ENCODE measurements around the gene SULT2B1.
"Not testable (repeated sequence)": the region's sequence is repeated elsewhere in the genome, so short reads cannot be mapped to it uniquely, and the experiment has no call there.

The SULT2B1 gene

DNA sequence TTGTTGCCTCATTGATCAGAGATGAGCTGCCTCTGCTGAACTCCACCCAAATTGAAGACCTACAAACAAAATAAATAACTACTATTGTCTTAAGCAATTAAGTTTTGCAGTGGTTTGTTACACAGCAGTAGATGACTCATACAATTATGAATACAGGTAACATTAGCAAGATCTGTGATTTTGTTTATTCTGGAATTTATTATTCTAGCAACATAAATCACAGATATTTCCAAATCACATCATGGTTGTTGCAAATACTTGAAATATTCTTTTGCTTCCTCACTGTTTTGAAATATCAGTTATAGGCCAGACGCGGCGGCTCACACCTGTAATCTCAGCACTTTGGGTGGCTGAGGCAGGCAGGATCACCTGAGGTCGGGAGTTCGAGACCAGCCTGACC, 27.2 kb upstream of the SULT2B1 start:
- no peak for DNase-seq

DNA sequence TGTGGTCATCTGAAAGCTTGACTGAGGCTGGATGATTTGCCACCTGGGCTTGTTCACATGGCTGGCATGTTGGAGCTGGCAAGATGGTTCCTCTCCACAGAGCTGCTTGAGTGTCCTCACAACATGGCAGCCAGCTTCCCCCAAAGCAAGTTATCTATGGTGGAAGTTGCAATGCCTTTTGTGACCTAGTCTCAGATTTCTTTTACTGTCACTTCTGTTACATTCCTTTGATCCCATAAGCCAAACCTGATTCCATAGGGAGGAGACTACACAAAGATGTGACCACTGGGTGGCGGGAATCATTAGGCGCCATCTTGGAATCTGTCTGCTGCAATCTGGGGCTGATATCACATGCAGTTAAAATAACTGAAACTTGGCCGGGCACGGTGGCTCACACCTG, 22.8 kb upstream of the SULT2B1 start:
- no peak for DNase-seq

DNA sequence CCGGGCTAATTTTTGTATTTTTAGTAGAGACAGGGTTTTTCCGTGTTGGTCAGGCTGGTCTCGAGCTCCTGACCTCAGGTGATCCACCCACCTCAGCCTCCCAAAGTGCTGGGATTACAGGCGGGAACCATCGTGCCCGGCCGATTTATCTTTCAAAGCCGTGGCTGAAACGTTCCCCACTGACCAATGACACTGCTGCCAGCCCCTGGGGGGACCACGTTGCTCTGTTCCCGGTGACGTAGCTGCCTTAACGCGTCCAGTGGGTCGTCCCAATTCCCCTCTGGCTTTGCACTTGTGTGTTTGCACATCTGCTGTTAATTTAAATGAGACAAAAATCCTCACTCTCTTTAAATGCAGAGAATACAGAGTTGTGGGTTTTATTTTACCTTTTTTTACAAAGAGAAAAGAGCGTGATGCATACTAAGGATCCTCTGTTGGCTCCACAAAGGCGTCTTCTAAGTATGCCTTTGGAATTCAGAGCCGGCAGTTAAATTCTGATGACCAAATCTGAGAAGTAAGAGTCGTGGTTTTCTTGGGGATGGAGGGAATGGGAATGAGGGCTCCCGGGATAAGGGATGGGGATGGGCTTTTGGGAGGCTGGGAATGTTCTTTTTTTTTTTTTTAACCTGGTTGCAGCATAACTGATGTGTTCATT, 21.8 kb upstream of the SULT2B1 start:
- no peak for DNase-seq

DNA sequence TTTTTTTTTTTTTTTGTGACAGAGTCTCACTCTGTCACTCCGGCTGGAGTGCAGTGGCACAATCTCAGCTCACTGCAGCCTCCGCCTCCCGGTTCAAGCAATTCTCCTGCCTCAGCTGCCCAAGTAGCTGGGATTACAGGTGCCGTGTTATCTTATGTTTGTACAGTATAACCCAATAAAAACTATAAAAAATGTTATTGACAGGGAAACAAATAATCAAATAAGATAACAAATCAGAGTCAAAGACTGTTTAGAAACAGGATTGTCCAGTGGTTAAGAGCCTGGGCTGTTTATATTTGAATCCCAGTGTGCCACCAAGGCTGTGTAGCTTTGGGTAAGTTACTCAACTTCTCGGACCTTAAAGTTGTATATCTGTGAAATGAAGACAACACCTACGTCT, 21.2 kb upstream of the SULT2B1 start:
- no peak for DNase-seq

DNA sequence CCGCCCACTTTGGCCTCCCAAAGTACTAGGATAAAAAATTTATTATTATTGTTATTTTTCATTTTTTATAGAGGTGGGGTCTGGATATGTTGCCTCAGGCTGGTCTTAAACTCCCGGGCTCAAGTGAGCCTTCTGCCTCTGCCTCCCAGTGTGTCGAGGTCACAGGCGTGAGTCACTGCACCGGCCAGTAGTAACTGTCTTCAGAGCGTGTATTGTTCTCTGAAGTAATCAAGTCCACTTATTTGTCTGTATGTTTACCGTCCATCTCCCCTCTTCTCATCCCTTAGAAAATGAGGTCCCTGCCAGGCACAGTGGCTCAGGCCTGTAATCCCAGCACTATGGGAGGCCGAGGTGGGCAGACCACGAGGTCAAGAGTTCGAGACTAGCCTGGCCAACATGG, 18.2 kb upstream of the SULT2B1 start:
- no peak for DNase-seq

DNA sequence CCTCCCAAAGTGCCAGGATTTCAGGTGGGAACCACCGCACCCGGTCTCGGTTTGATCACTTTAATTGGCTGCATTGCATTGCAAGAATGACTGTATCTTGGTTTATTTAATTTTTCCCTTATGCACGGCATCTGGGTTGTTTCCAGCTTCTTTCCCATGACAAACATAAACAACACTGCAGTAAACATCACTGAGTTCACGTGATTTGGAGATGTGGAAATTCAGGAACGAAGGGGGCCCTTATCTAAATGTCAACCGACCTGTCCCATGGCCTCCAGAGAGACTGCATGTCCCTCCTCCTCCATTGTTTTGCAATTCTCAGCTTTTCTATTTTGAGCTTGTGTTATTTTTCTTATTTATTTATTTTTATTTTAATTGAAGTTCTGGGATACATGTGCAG, 14.4 kb upstream of the SULT2B1 start:
- DNase-seq = no peak

DNA sequence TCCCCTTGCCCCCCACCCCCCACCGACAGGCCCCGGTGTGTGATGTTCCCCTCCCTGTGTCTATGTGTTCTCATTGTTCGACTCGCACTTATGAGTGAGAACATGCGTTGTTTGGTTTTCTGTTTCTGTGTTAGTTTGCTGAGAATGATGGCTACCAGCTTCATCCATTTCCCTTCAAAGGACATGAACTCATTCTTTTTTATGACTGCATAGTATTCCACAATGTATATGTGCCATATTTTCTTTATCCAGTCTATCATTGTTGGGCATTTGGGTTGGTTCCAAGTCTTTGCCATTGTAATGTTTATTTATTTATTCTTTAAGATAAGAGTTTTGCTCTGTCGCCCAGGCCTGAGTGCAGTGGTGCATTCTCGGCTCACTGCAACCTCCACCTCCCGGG, 13.9 kb upstream of the SULT2B1 start:
- not testable (repeated sequence) for DNase-seq

DNA sequence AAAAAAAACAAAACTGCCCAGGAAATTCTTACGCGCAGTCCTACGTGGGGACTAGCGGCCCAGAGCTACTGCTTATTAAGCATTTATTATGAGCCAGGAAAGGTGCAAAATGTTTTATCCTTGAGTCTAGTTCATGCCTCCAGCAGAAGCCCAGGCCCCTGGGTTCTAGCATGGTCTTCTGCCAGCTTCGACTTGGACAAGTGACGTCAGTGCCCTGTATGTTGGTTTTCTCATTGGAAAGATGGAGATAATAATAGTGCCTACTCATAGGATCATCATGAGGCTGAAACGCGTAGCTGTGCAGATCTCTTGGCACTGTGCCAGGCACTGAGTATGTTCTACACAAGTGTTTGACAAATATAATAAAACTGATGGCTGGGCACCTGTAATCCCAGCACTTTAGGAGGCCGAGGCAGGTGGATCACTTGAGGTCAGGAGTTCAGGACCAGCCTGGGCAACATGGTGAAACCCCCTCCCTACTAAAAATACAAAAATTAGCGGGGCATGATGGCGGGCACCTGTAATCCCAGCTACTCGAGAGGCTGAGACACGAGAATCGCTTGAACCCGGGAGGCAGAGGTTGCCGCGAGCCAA, 12.4 kb upstream of the SULT2B1 start:
- peak in 23 of 56 donors; percentile 0 to 86 (median 11) for DNase-seq

DNA sequence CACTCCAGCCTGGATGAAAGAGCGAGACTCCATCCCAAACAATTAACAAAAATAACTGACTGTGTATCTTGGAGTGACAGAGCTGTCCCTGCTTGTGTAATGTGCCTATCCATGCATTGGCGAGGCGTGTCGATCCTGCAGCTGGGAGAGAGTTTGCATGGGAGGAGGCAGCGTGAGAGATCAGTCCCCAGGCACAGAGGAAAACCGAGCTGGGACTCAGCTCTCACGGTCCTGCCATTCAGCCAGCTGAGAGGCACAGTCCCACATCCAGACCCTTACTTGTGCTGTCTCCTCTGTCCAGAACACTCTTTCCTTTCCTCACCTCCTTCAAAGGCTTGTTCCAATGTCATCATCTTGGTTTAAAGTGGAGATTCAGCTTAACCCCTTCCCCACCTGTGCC, 11.9 kb upstream of the SULT2B1 start:
- DNase-seq = peak in 5 of 56 donors; percentile 1 to 7 (median 5)

DNA sequence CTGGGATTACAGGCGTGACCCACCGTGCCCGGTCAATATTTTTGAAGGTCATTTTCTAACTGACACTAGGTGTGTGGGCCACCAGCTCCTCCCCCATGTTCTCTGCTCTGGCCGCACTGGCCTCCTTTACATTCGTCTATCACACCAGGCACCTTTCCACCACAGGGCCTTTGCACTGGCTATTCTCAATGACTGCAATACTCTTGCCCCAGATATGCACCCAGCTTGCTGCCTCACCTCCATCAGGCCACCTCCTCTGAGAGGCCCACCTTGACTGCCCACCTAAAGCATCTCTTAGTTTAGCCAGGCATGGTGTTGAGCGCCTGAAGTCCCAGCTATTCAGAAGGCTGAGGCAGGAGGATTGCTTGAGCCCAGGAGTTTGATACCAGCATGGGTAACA, 10.2 kb upstream of the SULT2B1 start:
- DNase-seq = no peak

DNA sequence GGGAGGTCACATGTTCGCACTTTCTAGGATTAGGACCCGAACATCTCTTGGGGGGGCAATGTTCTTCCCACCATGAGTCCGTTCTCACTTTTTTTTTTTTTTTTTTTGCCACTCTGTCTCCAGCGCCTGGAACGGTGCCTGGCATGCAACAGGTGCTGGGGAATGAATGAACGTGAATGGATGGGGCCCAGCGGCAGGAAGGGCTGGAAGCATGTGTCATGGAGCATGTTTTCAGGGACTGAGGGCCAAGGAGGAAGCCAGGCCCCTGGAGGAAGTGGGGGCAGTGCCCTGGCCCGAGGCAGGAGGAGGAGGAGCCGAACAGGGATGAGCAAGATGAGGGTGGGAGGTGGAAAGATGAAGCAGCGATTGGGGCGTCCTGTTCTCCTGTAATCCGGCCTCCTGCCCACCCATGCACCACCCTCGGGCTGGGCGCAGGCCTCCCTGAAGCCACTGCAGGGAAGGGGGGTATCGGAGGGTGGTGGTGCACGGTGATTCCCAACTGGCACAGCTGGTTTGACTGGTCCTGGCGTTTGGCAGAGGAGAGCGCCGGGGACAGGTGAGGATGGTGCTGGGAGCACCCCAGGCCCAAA, 8.8 kb upstream of the SULT2B1 start:
- no peak for DNase-seq

DNA sequence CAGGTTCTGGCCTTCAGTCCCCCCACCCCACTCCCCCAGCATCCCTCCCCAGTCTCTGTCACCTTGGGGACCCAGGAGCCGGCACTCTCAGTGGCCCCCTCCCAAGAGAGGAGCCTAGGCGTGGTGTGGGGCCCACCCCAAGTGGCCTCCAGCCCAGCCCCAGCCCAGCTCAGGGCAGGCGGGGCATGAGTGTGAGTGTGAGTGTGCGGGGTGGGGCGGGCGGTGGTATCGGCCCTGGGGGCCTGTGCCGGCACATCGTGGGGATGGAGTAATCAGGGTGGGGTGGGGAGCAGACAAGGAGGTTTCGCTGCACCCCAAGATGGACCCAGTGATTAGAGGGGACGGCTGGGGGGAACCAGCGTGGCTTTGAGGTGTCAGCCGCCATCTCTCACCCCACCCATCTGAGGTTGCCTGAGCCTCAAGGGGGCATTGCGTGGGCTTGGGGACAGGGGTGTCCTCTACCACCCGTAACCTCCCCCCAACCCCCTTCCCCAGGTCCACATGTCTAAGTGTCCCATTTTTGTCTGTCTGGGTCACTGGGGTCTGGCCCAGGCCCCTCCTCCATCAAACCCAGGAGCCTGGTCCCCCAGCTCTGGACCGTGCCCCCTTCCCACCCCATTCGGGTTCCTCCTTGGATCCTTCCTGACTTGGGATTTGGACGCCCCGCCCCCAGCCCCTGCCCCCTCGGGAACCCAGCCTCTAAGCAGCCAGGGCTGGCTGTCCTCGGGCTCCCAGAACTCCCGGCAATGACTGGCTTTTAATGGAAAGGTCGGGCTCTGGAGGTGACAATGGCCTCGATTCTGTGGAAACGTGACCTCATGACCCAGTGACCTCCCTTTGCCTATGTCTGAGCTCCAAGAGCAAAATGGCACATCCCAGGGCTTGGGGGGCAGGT, 6.9 kb upstream of the SULT2B1 start:
- no peak for DNase-seq

DNA sequence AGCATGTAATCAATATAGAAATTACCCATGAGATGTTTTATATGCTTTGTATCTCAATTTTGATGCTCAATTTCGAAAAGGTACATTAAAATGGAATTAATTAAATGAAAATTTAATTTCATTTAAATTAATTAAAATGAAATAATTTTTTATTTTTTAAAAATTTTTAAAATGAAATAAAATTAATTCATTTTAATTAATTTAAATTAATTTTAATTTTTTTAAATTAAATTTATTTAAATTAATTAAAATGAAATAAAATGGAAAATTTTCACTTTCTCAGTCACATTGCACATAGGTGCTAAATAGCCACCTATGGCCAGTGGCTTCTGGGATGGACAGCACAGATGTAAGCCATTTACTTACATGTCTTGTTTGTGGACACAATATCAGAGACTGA, 4.2 kb upstream of the SULT2B1 start:
- no peak for DNase-seq

DNA sequence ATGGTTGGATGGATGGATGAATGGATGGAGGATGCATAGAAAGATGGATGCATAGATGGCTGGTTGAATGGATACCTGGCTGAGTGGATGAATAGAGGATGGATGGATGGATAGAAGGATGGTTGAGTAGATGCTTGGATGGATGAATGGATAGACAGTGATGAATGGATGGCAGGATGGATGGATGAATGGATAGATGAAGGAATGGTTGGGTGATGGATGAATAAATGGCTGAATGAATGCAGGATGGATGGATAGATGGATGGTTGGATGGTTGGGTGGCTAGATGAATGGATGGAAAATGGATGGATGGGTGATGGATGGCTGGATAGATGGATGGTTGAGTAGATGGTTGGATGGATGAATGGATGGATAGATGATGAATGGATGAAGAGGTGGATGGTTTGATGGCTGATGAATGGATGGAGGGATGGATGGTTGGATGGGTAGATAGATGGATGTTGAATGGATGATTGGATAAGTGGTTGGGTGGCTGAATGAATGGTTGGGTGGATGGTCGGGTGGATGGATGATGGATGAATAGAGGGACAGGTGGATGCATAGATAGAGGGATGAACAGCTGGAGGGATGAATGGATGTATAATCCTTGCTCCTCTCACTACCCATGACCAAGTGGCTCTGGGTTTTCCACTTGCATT, 3.6 kb upstream of the SULT2B1 start:
- no peak for DNase-seq

DNA sequence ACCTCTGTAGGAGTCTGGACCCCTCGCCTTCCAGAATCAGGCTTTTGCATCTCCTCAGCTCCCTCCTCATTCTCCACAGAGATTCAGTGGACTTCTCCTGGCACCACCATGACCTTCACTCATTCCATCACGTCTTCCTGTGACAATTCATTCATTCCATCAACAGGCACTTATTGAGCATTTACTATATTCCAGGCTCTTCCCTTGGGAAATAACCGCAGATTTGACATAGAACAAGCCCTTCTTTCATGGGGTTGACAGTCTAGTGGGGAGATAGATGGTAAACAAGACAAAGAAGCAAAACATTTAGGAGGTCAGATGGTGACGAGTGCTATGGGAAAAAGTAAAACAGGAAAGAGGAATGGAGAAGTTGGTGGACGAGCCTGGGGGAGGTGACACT, 2.6 kb upstream of the SULT2B1 start:
- DNase-seq = no peak

DNA sequence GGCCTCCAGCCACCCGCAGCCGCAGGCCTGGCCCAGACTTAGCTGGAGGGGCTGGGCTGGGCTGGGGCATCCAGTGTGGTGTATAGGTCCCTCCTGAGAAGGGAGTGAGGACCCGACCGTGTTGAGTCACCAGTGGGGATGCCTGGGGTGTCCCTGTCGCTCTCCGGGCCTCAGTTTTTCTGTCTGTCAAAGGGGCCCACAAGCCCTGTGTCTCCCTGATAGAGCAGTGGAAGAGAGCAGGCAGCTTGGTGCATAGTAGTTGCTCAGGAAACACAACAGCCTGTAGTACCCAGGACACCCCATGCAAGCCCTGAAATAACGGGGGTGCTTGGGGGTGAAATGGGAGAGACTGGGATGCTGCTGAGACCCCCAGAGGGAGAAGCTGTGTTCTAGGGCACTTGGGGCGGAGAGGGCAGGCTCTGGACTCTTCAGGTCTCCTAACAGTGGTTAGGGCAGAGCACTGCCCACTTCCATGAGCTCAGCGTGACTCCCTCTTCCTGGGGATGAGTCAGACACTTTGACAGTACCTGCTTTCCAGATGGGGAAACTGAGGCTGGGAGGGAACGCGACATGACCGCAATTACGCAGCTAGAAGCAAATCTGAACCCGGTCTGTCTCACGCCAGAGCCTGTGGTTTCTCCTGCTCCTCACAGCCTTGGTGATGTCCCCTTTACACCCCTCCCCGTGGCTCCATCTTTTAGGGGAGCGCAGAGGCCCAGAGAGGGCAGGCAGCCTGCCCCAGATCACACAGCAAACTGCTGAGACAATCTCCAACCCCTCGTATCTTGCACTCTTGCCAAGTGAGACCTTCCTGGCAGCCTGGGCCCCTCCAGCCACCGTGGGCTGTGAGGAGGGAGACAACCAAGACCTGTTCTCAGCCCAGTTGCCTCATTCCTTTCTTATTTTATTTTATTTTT, 692 bp downstream of the SULT2B1 start:
- no peak for DNase-seq

DNA sequence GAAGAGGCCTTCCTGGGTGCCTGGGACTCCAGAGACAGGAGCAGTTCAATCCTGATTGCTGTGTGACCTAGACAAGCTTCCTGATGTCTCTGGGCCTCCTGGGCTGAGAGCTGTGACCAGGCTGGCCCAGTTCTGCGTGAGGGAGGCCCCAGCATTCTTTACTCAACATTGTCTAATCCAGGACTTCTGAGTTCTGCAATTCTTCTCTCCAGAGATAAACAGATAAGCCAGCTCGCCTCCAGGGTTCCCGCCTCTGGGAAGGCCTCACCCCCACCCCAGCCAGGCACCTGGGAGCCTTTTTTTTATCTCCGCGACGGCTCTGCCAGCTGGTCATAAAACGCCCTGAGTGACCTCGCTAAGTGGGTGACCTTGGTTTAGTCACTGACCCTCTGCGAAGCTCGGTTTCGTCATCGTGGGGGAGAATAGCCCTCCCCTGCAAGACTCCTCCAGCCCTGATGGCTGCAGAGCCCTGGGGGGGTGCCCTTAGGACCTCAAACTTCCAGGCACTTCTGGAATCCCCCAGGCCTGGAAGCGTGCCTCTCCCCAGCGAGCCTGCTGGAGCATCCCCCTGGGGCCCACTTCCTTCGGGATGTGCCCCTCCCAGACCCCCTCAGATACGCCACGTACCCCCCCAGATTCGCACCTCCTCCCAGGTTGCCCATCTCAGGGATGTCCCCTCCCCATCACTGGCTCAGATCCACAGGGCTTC, 1.9 kb downstream of the SULT2B1 start:
- DNase-seq = no peak

DNA sequence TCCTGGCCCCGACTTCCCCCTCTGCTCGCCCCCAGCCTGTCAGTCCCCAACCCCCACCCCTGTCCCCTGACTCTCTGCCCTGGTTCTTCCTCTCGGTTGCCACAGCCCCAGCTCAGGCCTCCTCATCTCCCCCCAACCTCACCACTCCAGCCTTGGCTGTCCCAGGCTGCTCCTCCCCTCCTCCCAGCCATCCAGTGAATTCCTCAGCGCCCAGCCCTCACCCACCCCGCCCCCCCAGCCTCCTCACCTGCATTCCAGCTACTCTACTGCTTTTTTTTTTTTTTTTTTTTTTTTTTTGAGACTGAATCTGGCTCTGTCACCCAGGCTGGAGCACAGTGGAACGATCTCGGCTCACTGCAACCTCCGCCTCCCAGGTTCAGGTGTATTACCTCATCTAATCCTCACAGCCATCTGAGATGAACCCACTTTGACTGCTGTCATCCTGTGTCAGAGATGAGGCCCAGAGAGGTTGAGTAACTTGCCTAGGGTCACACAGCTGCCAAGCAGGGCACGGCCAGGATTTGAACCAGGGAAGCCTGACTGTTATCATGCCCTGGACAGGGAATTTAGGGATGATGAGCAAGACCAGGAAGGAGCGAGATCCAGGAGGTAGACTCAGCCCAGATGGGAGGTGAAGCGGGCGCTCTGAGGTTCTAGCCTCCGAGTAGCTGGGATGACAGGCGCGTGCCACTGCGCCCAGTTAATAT, 2.6 kb downstream of the SULT2B1 start:
- no peak for DNase-seq

DNA sequence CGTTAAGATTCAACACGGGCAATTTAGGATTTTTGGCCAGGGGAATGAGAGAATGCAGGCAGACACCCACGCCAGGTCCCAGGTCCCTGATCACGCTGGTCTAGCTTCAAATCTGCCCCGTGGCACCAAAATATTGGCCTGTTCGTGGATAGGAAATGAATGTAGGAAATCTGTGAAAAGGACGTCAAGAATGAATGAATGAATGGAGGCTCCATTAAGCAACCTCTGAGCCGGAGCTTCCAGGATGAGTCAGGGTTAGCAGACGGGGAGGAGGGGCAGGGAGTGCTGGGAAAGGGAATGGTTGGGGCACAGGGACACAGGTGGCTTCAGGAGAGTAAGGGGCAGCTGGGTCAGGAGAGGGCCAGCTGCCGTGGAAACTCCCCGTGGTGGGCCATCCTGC, 4.2 kb downstream of the SULT2B1 start:
- DNase-seq = no peak
